Type B pancreatic cell (in vitro differentiated cells): ENCODE data around the gene TMEM37. TPM values are rescaled to one million over a fixed set of nuclear protein-coding genes. Genes with fewer than 3 reads are reported as not detected.

Experiments
- DNase-seq: peaks from one replicate; pipeline ENCODE4 v3.0.0; 2021; ENCODE audit warnings: mixed read lengths; ENCODE audit not compliant: unreplicated experiment; ENCODE audit errors: extremely low spot score
- H3K27ac Mint-ChIP-seq: 2 replicates; pipeline ENCODE4 v1.8.0; 2021; ENCODE audit warnings: mild to moderate bottlenecking, mixed read lengths
- H3K27me3 Mint-ChIP-seq: 2 replicates; pipeline ENCODE4 v1.8.0; 2021; ENCODE audit warnings: mixed read lengths
- H3K36me3 Mint-ChIP-seq: 2 replicates; pipeline ENCODE4 v1.8.0; 2021; ENCODE audit warnings: mixed read lengths
- H3K4me1 Mint-ChIP-seq: one replicate; pipeline ENCODE4 v1.8.0; 2021; ENCODE audit warnings: mixed read lengths; ENCODE audit not compliant: unreplicated experiment
- H3K4me3 Mint-ChIP-seq: 2 replicates; pipeline ENCODE4 v1.8.0; 2021; ENCODE audit warnings: mild to moderate bottlenecking, mixed read lengths
- H3K9me3 Mint-ChIP-seq: 2 replicates; pipeline ENCODE4 v1.8.0; 2021; ENCODE audit warnings: mixed read lengths
- total RNA-seq: library from RNA; stranded (reverse); gene quantifications from 2 replicates; pipeline ENCODE4 v1.2.1, GENCODE V29; 2021; ENCODE audit warnings: low replicate concordance
- TF ChIP-seq, protein P1 (sequence below): fragments of 200-600 bp; sonication (generic); conservative IDR thresholded peaks from 2 replicates; pipeline ENCODE4 v1.5.0; 2021; ENCODE audit warnings: antibody characterized with exemption, mild to moderate bottlenecking

Gene TMEM37
- total RNA-seq, 1 donor from 2014 or later, result 11.8 TPM

DNA sequence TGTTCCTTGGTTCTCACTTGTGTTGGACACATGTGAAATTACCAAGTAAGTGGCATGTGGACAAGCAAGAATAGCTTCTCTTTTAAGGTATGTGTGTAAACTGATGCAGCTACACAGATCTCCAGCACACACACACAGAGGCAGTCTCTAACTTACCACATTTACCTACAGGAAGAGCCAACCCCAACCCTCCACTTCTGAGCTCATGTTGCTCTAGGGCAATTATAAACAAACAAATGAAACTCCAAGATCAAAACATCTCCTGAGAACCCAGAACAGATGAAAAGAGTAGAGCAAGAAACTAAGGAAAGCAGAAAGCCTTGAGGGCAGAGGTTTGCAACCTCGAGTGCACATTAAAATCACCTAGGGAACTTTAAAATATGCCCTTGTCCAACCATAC, 16.0 kb upstream of the TMEM37 start:
- Mint-ChIP-seq H3K27ac (no peak overlapping the region), H3K9me3 (no peaks in the 10 kb centered on the region), H3K4me3 (no peak overlapping the region), H3K36me3 (no peaks in the 10 kb centered on the region), H3K4me1 (peaks cover 7% of the 10 kb centered on the region), H3K27me3 (no peaks in the 10 kb centered on the region)
- TF ChIP-seq, protein P1, sequence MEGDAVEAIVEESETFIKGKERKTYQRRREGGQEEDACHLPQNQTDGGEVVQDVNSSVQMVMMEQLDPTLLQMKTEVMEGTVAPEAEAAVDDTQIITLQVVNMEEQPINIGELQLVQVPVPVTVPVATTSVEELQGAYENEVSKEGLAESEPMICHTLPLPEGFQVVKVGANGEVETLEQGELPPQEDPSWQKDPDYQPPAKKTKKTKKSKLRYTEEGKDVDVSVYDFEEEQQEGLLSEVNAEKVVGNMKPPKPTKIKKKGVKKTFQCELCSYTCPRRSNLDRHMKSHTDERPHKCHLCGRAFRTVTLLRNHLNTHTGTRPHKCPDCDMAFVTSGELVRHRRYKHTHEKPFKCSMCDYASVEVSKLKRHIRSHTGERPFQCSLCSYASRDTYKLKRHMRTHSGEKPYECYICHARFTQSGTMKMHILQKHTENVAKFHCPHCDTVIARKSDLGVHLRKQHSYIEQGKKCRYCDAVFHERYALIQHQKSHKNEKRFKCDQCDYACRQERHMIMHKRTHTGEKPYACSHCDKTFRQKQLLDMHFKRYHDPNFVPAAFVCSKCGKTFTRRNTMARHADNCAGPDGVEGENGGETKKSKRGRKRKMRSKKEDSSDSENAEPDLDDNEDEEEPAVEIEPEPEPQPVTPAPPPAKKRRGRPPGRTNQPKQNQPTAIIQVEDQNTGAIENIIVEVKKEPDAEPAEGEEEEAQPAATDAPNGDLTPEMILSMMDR, result no peak
- no peak for DNase-seq

DNA sequence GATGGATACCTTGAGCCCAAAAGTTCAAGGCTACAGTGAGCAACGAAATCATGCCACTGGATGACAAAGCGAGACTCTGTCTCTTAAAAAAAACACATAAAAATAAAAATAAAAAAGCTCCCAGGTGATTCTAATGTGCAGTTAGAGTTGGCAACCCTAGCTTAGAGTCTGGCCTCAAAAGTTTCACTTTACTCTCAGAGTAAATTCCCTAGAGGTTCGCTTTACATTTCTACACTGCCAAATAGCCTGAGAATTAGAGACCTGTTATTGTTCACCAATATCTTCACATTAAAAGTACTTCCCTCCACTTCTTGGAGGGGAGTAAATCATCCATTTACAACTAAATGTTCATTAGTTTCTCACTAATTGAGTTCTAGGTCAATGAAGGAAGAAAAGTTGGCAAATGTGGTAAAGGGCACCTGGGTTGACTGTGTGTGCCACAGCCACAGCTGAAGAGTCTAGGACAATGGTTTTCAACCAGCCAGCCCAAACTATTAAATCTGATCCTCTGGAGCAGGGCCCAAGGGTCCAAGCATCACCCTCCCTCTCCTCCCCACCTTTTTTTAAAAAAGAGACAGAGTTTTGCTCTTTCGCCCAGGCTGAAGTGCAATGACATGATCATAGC, 15.2 kb upstream of the TMEM37 start:
- TF ChIP-seq, protein P1, result no peak
- Mint-ChIP-seq H3K27me3 (no peaks in the 10 kb centered on the region), H3K4me1 (peaks cover 7% of the 10 kb centered on the region), H3K27ac (no peak overlapping the region), H3K4me3 (no peak overlapping the region), H3K36me3 (peaks cover under 1% of the 10 kb centered on the region), H3K9me3 (peaks cover under 1% of the 10 kb centered on the region)
- DNase-seq, result no peak

DNA sequence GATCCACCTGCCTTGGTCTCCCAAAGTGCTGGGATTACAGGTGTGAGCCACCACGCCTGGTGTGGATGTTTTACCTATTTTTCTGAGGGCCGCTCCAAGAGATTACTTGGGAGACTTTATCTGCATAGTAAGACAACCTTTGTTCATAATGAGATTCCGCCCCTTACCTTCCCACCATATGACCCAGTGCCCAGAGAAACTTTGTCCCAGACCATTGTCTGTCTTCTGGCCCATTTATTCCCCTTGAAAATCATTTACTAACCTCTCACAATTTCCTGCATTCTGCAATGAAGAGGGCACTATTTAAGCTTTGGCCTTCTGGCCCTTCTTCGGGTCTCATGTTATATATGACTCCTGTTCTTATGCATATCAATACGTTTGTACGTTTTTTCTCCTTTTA, 13.7 kb upstream of the TMEM37 start:
- TF ChIP-seq, protein P1, result no peak
- H3K4me1 Mint-ChIP-seq, result peaks cover 12% of the 10 kb centered on the region
- H3K27ac Mint-ChIP-seq, result no peak overlapping the region
- no peak for DNase-seq
- peaks cover 9% of the 10 kb centered on the region for H3K9me3 Mint-ChIP-seq
- no peak overlapping the region for H3K4me3 Mint-ChIP-seq
- peaks cover 4% of the 10 kb centered on the region for H3K27me3 Mint-ChIP-seq
- H3K36me3 Mint-ChIP-seq, result peaks cover 6% of the 10 kb centered on the region

DNA sequence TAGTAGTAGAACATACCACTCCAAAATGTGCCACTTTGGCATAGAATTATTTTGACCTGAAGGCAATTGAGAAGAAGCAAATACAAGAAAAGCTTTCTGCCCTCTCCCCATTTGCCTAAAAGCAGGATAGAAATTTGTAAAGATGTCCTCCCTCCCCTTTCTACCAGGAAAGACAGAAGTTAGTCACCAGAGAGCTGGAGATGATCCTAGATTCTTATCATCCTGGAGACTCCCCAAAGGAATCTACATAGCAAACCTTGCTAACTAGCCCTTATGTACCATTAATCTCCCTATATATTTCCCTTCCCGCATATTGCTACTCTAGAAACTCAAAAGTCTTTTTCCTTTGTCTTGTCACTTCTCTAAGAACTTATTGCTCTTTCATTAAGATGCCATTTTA, 12.6 kb upstream of the TMEM37 start:
- no peak for DNase-seq
- Mint-ChIP-seq H3K27me3 (peaks cover 4% of the 10 kb centered on the region), H3K4me3 (no peak overlapping the region), H3K9me3 (peaks cover 9% of the 10 kb centered on the region), H3K36me3 (peaks cover 6% of the 10 kb centered on the region), H3K4me1 (peaks cover 21% of the 10 kb centered on the region), H3K27ac (no peak overlapping the region)
- TF ChIP-seq, protein P1, result no peak

DNA sequence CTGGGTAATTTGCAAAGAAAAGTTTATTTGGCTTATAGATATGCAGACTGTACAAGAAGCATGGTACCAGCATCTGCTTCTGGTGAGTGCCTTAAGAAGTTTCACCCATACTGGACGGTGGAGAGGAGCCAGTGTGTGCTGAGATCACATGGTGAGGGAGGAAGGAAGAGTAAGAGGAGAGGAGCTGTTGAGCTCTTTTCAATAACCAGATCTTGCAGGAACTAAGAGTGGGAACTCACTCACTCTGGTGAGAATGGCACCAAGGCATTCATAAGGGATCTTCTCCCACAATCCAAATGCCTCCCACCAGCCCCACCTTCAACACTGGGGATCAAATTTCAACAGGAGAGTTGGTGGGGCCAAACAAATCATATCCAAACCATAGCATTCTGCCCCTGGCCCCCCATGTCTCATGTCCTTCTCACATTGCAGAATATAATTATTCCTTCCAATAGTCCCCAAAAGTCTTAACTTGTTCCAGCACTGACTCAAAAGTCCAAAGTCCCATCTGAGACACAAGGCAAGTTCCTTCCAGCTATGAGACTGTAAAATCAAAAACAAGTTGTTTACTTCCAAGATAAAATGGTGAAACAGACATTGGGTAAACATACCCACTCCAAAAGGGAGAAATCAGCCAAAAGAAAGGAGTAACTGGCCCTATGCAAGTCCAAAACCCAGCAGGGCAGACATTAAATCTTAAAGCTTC, 11.7 kb upstream of the TMEM37 start:
- H3K36me3 Mint-ChIP-seq, result peaks cover 6% of the 10 kb centered on the region
- DNase-seq, result no peak
- peaks cover 4% of the 10 kb centered on the region for H3K27me3 Mint-ChIP-seq
- H3K27ac Mint-ChIP-seq, result no peak overlapping the region
- peaks cover 9% of the 10 kb centered on the region for H3K9me3 Mint-ChIP-seq
- no peak overlapping the region for H3K4me3 Mint-ChIP-seq
- TF ChIP-seq, protein P1, result no peak
- peaks cover 21% of the 10 kb centered on the region for H3K4me1 Mint-ChIP-seq
